OCI-LY1 (cell line): ENCODE results near the gene CNTNAP2.

Experiments used
- H2AFZ ChIP-seq: fragments of 200-600 bp; sonication (generic), shearing (Covaris generic); 2 replicates; pipeline ENCODE4 v1.6.0; 2014; ENCODE audit warnings: antibody characterized with exemption, mild to moderate bottlenecking, low read length
- H3F3A ChIP-seq: fragments of 200-600 bp; sonication (generic), shearing (Covaris generic); 2 replicates; pipeline ENCODE4 v1.6.0; 2014; ENCODE audit warnings: mild to moderate bottlenecking, antibody characterized with exemption, low read length, moderate library complexity; ENCODE audit not compliant: insufficient read depth
- H3K27ac ChIP-seq: fragments of 200-600 bp; sonication (generic); 2 replicates; pipeline ENCODE4 v1.5.1; 2014; ENCODE audit warnings: low read length, mixed run types, mild to moderate bottlenecking, low read depth; ENCODE audit not compliant: poor library complexity, severe bottlenecking
- H3K27me3 ChIP-seq: fragments of 200-600 bp; sonication (generic); 2 replicates; pipeline ENCODE4 v1.6.0; 2014; ENCODE audit warnings: antibody characterized with exemption, mild to moderate bottlenecking, low read length, moderate library complexity; ENCODE audit not compliant: insufficient read depth
- H3K36me3 ChIP-seq: fragments of 200-600 bp; sonication (generic); 2 replicates; pipeline ENCODE4 v1.6.1; 2014; ENCODE audit warnings: mild to moderate bottlenecking, antibody characterized with exemption, low read length, moderate library complexity, mixed read lengths; ENCODE audit not compliant: insufficient read depth
- H3K4me1 ChIP-seq: fragments of 200-600 bp; sonication (generic); 2 replicates; pipeline ENCODE4 v1.5.1; 2014; ENCODE audit warnings: mild to moderate bottlenecking, low read length, moderate library complexity; ENCODE audit not compliant: insufficient read depth, severe bottlenecking
- H3K4me2 ChIP-seq: fragments of 200-600 bp; sonication (generic), shearing (Covaris generic); 2 replicates; pipeline ENCODE4 v1.6.1; 2014; ENCODE audit warnings: low read length
- H3K4me3 ChIP-seq: fragments of 200-600 bp; sonication (generic); 2 replicates; pipeline ENCODE4 v1.5.1; 2014; ENCODE audit warnings: low read length, low read depth, mild to moderate bottlenecking, mixed read lengths; ENCODE audit not compliant: poor library complexity, severe bottlenecking
- H3K79me2 ChIP-seq: fragments of 200-600 bp; shearing (Covaris generic); 2 replicates; pipeline ENCODE4 v1.6.1; 2016; ENCODE audit warnings: mixed run types, low read length, mixed read lengths; ENCODE audit not compliant: insufficient read depth
- H3K9ac ChIP-seq: fragments of 200-600 bp; sonication (generic), shearing (Covaris generic); 2 replicates; pipeline ENCODE4 v1.6.1; 2014; ENCODE audit warnings: mild to moderate bottlenecking, low read length, mixed read lengths
- H3K9me2 ChIP-seq: fragments of 200-600 bp; sonication (generic), shearing (Covaris generic); 2 replicates; pipeline ENCODE4 v1.6.1; 2014; ENCODE audit warnings: low read depth, mild to moderate bottlenecking, low read length, mixed read lengths
- H3K9me3 ChIP-seq: fragments of 200-600 bp; shearing (Covaris generic); 2 replicates; pipeline ENCODE4 v1.6.1; 2014; ENCODE audit warnings: low read length, mixed read lengths
- H4K20me1 ChIP-seq: fragments of 200-600 bp; sonication (generic), shearing (Covaris generic); 2 replicates; pipeline ENCODE4 v1.6.0; 2016; ENCODE audit warnings: mild to moderate bottlenecking, low read length; ENCODE audit not compliant: insufficient read depth
- EZH2 ChIP-seq: fragments of 200-600 bp; sonication (generic), shearing (Covaris generic); IDR thresholded peaks from 2 replicates; pipeline ENCODE4 v1.8.0; 2017; ENCODE audit warnings: borderline replicate concordance, mixed run types, mild to moderate bottlenecking, antibody characterized with exemption, low read length, moderate library complexity, mixed read lengths
- TF ChIP-seq, protein P1 (sequence below): fragments of 200-600 bp; sonication (generic), shearing (Covaris generic); IDR thresholded peaks from 2 replicates; pipeline ENCODE4 v1.5.1; 2017; ENCODE audit warnings: mild to moderate bottlenecking, antibody characterized with exemption, low read length, moderate library complexity, mixed read lengths

The CNTNAP2 gene

GRCh38 chr7:148437043-148437442 is 2320.4 kb downstream of the CNTNAP2 start:
- Histone ChIP-seq H3K4me3 (no peak overlapping the region), H3F3A (no peaks in the 10 kb centered on the region), H3K27ac (no peak overlapping the region), H3K27me3 (0 out of 2 replicates have a peak, but pooled peaks cover 3% of the 10 kb centered on the region), H3K9me2 (no peaks in the 10 kb centered on the region), H3K36me3 (no peaks in the 10 kb centered on the region), H3K9me3 (no peaks in the 10 kb centered on the region), H3K79me2 (no peaks in the 10 kb centered on the region), H3K4me2 (no peak overlapping the region), H3K4me1 (no peaks in the 10 kb centered on the region), H2AFZ (no peak overlapping the region), H3K9ac (no peak overlapping the region), H4K20me1 (no peaks in the 10 kb centered on the region)
- TF ChIP-seq, protein P1, sequence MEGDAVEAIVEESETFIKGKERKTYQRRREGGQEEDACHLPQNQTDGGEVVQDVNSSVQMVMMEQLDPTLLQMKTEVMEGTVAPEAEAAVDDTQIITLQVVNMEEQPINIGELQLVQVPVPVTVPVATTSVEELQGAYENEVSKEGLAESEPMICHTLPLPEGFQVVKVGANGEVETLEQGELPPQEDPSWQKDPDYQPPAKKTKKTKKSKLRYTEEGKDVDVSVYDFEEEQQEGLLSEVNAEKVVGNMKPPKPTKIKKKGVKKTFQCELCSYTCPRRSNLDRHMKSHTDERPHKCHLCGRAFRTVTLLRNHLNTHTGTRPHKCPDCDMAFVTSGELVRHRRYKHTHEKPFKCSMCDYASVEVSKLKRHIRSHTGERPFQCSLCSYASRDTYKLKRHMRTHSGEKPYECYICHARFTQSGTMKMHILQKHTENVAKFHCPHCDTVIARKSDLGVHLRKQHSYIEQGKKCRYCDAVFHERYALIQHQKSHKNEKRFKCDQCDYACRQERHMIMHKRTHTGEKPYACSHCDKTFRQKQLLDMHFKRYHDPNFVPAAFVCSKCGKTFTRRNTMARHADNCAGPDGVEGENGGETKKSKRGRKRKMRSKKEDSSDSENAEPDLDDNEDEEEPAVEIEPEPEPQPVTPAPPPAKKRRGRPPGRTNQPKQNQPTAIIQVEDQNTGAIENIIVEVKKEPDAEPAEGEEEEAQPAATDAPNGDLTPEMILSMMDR, result no peak
- TF ChIP-seq EZH2, result no peak

- Histone ChIP-seq H2AFZ (no peak overlapping the region), H3F3A (no peaks in the 10 kb centered on the region), H3K9me2 (no peaks in the 10 kb centered on the region), H3K36me3 (no peaks in the 10 kb centered on the region), H3K27ac (no peak overlapping the region), H3K4me1 (no peaks in the 10 kb centered on the region), H3K4me3 (no peak overlapping the region), H3K9me3 (no peaks in the 10 kb centered on the region), H4K20me1 (no peaks in the 10 kb centered on the region), H3K27me3 (peaks cover 5% of the 10 kb centered on the region; the same call in 1 of the 2 replicates), H3K9ac (no peak overlapping the region), H3K79me2 (no peaks in the 10 kb centered on the region), H3K4me2 (no peak overlapping the region)
- TF ChIP-seq, protein P1, result no peak
- TF ChIP-seq EZH2, result no peak
These were observed 2325.6 kb downstream of the CNTNAP2 start for GRCh38 chr7:148442141-148442655.

DNA sequence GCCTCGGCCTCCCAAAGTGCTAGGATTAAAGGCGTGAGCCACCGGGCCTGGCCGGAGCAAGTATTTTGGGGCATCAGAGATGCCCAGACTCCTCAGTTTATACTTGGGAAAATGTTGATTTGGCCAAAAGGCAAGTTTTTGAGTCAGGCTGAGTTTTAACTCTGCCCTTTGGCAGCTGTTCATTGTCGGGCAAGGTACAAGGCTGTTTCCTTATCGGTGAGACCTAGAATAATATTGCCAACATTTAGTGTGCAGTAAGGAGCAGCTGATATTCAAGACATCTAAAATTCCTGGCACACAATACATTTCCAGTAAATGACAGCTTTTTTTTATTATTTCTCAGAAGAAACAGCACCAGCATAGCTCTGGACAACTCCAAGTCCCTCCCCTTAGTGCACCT is 2326.3 kb downstream of the CNTNAP2 start:
- Histone ChIP-seq H3K27me3 (peaks cover 5% of the 10 kb centered on the region; the same call in 1 of the 2 replicates), H3F3A (no peaks in the 10 kb centered on the region), H3K79me2 (no peaks in the 10 kb centered on the region), H2AFZ (no peak overlapping the region), H3K9ac (no peak overlapping the region), H3K9me3 (no peaks in the 10 kb centered on the region), H3K4me3 (no peak overlapping the region), H3K36me3 (no peaks in the 10 kb centered on the region), H3K4me1 (no peaks in the 10 kb centered on the region), H3K27ac (no peak overlapping the region), H4K20me1 (no peaks in the 10 kb centered on the region), H3K9me2 (no peaks in the 10 kb centered on the region), H3K4me2 (no peak overlapping the region)
- TF ChIP-seq, protein P1, result no peak
- TF ChIP-seq EZH2, result no peak
